Peyer's patch (tissue), 4 donors: ENCODE measurements around the gene EDRF1. TPM values are rescaled to one million over a fixed set of nuclear protein-coding genes. Genes with fewer than 3 reads are reported as not detected.

ENCODE experiments used
- DNase-seq, 3 donors: peaks; one replicate each; pipeline ENCODE4 v3.0.0-alpha.2; 2017 to 2019
- H3K27ac ChIP-seq, 4 donors: fragments of 200-600 bp; sonication (generic); one replicate each; pipeline ENCODE4 v1.5.1; 2016 to 2019
- H3K27me3 ChIP-seq, 2 donors: fragments of 200-600 bp; sonication (generic); one replicate each; pipeline ENCODE4 v1.5.1; 2019
- H3K36me3 ChIP-seq, 3 donors: fragments of 200-600 bp; sonication (generic); one replicate each; pipeline ENCODE4 v1.5.1; 2016 to 2019
- H3K4me1 ChIP-seq, 4 donors: fragments of 200-600 bp; sonication (generic); one replicate each; pipeline ENCODE4 v1.5.1; 2016 to 2019
- H3K4me3 ChIP-seq, 4 donors: fragments of 200-600 bp; sonication (generic); 1 replicate in 3 of 4; 2 replicates in 1 of 4; pipeline ENCODE4 v1.5.1; 2016 to 2019; ENCODE audit warnings: mild to moderate bottlenecking in 1 of 4
- H3K9me3 ChIP-seq, 4 donors: fragments of 200-600 bp; sonication (generic); one replicate each; pipeline ENCODE4 v1.5.1; 2016 to 2019; ENCODE audit warnings: mild to moderate bottlenecking in 1 of 4
- POLR2A ChIP-seq, 2 donors: fragments of 450-650 bp; IDR thresholded peaks; one replicate each; pipeline ENCODE4 v1.5.1; 2017; ENCODE audit warnings: antibody characterized with exemption in 2 of 2, mild to moderate bottlenecking in 2 of 2, moderate library complexity in 2 of 2
- total RNA-seq, 4 donors: library from RNA; depleted of rRNA; stranded (reverse); fragments of >200 nt; gene quantifications; one replicate each; pipeline ENCODE4 v1.1.0, GENCODE V29; 2016
- TF ChIP-seq, protein P1 (sequence below), 6 experiments: fragments of 450-650 bp in 4 of 6; fragments of 200-600 bp in 2 of 6; sonication (generic) in 1 of 6; IDR thresholded peaks; one replicate each; pipeline ENCODE4 v1.5.1; 2017 to 2019; ENCODE audit warnings: antibody characterized with exemption in 6 of 6, mild to moderate bottlenecking in 3 of 6, moderate library complexity in 1 of 6

Gene EDRF1
- total RNA-seq, 4 donors from 2014 or later, result 24.3 to 60.2 (median 36.5) TPM

DNA sequence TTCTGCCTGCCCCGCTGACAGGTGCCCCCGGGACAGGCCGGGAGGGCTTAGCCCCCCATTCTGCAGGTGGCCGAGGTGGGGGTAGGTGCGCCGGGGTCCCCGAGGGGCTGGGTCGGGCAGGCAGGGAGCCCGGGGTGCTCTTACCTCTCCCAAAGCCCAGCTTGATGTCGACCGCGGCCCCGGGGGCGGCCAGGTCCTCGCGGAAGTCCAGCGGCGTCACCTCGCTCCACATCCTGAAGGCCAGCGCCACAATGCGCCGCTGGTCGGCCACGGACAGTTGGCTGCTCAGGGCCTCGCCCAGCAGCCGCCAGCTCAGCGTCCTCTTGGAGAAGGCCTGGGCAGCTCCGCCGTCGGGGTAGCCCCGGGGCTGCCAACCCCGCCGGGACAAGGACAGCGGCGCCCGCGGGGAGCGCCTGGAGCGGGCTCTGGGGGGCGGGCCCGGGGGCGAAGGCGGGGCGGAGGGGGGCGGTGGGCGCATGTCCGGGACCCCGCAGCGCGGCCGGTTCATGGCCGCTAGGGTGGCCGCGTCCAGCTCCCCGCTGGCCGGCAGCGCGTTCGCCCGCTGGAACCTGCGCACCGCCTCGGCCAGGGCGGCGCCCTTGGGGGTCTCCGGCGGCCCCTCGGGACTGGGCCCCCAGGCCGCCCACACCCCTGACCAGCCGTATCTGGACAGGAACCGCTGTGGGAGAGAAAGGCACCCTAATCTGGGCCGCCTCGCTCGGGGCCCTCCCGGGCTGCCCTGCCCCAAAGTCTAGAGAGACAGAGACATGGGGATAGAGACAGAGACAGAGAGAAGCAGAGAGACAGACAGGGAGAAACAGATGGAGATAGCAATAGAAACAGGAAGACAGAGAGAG, 54.4 kb downstream of the EDRF1 start:
- peaks cover 0 to 4% (median 0%) of the 10 kb centered on the region in 4 donors for H3K4me1 ChIP-seq
- no peak for TF ChIP-seq POLR2A (IDR thresholded peaks at IDR 0.05)
- TF ChIP-seq, protein P1, sequence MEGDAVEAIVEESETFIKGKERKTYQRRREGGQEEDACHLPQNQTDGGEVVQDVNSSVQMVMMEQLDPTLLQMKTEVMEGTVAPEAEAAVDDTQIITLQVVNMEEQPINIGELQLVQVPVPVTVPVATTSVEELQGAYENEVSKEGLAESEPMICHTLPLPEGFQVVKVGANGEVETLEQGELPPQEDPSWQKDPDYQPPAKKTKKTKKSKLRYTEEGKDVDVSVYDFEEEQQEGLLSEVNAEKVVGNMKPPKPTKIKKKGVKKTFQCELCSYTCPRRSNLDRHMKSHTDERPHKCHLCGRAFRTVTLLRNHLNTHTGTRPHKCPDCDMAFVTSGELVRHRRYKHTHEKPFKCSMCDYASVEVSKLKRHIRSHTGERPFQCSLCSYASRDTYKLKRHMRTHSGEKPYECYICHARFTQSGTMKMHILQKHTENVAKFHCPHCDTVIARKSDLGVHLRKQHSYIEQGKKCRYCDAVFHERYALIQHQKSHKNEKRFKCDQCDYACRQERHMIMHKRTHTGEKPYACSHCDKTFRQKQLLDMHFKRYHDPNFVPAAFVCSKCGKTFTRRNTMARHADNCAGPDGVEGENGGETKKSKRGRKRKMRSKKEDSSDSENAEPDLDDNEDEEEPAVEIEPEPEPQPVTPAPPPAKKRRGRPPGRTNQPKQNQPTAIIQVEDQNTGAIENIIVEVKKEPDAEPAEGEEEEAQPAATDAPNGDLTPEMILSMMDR (IDR thresholded peaks at IDR 0.05), result no peak
- H3K4me3 ChIP-seq, result no peak overlapping the region
- no peaks in the 10 kb centered on the region for H3K27me3 ChIP-seq
- H3K9me3 ChIP-seq, result no peaks in the 10 kb centered on the region
- DNase-seq, result no peak
- H3K36me3 ChIP-seq, result no peaks in the 10 kb centered on the region
- no peak overlapping the region for H3K27ac ChIP-seq

GRCh38 chr10:125774581-125775191, 55.2 kb downstream of the EDRF1 start:
- TF ChIP-seq, protein P1 (IDR thresholded peaks at IDR 0.05), result no peak
- no peak for TF ChIP-seq POLR2A (IDR thresholded peaks at IDR 0.05)
- no peaks in the 10 kb centered on the region for H3K4me1 ChIP-seq
- no peak overlapping the region for H3K4me3 ChIP-seq
- no peaks in the 10 kb centered on the region for H3K36me3 ChIP-seq
- no peaks in the 10 kb centered on the region for H3K27me3 ChIP-seq
- H3K27ac ChIP-seq, result no peak overlapping the region
- no peak for DNase-seq
- H3K9me3 ChIP-seq, result no peaks in the 10 kb centered on the region

DNA sequence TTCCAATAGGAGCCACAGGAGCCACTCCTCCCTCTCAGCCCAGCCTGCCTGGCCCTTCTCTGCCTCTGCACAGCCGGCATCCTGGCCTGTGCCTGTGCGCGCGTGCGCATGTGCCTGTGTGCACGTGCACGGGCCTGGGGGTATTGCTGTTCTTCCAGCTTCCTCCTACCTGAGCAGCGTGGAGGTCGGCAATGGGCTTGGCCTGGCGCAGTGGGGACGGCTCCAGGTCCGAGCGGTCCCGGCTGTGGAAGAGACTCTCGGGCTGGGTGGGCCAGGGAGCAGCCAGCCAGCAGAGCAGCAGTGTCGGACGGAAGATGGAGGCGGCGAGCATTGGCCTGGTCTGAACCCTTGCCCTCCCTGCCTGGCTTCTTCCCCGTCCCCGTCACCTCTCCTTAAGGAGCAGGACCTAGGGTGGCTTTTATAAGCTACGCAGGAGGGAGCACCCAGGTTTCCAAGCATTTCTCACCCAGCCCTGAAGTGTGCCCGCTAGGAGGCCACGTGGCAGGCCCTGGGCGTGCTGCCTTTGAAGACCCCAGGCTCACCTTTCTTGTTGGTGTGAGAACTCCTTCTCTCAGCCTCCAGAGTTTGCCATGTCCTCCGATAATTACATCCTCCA, 56.1 kb downstream of the EDRF1 start, which contains the start of gene MMP21:
Gene MMP21, minus strand, starts transcription at position 331 of the 616 bp plus-strand sequence. Its CDS starts 0 bp downstream, at position 331.
- Histone ChIP-seq H3K27ac (no peak within 1 kb of the TSS), H3K4me1 (no peaks in the 10 kb centered on the region), H3K9me3 (no peaks in the 10 kb centered on the region), H3K4me3 (no peak within 1 kb of the TSS), H3K36me3 (no peaks in the 10 kb centered on the region), H3K27me3 (no peaks in the 10 kb centered on the region)
- DNase-seq, result no peak
- TF ChIP-seq POLR2A (IDR thresholded peaks at IDR 0.05), result no peak
- TF ChIP-seq, protein P1 (IDR thresholded peaks at IDR 0.05), result no peak

- Histone ChIP-seq H3K4me1 (no peaks in the 10 kb centered on the region), H3K9me3 (no peaks in the 10 kb centered on the region), H3K4me3 (no peak overlapping the region), H3K36me3 (no peaks in the 10 kb centered on the region), H3K27me3 (no peaks in the 10 kb centered on the region), H3K27ac (no peak overlapping the region)
- no peak for TF ChIP-seq POLR2A (IDR thresholded peaks at IDR 0.05)
- TF ChIP-seq, protein P1 (IDR thresholded peaks at IDR 0.05), result no peak
- DNase-seq, result no peak
These were observed 58.3 kb downstream of the EDRF1 start for GRCh38 chr10:125777806-125778205.

DNA sequence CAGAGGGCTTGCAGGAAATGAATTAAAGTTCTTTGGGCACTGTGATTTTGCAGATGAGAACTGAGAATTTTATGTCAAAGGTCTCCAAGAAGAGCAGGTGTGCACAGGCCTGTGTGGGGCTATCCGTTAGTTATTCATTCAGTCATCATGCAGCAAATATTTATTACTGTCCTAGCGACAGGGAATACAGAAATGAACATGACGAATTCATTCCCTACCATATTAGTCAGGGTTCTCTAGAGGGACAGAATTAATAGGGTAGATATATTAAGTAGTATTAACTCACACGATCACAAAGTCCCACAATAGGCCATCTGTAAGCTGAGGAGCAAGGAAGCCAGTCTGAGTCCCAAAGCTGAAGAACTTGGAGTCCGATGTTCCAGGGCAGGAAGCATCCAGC, 59.0 kb downstream of the EDRF1 start:
- Histone ChIP-seq H3K9me3 (no peaks in the 10 kb centered on the region), H3K27ac (no peak overlapping the region), H3K27me3 (no peaks in the 10 kb centered on the region), H3K36me3 (no peaks in the 10 kb centered on the region), H3K4me3 (no peak overlapping the region), H3K4me1 (no peaks in the 10 kb centered on the region)
- TF ChIP-seq, protein P1 (IDR thresholded peaks at IDR 0.05), result no peak
- DNase-seq, result no peak
